Spleen (tissue), 11 donors: ENCODE measurements around the gene LINC00305. TPM values are rescaled to one million over a fixed set of nuclear protein-coding genes. Genes with fewer than 3 reads are reported as not detected.

Source experiments
- DNase-seq: peaks from one replicate; pipeline ENCODE4 v3.0.0-alpha.2; 2020
- H3K27ac ChIP-seq, 8 donors: fragments of 200-600 bp; sonication (generic) in 7 of 8; 1 replicate in 4 of 8; 2 replicates in 4 of 8; pipeline versions ENCODE4 v1.5.0 to v1.8.0; 2016 to 2021; ENCODE audit warnings: inconsistent platforms in 4 of 8, mild to moderate bottlenecking in 4 of 8, moderate library complexity in 1 of 8
- H3K27me3 ChIP-seq, 7 donors: fragments of 200-600 bp; sonication (generic) in 6 of 7; replicated peaks in 1 of 7; 1 replicate in 4 of 7; 2 replicates in 3 of 7; pipeline versions ENCODE4 v1.5.0 to v1.8.0; 2016 to 2021; ENCODE audit warnings: inconsistent platforms in 3 of 7, mild to moderate bottlenecking in 1 of 7
- H3K36me3 ChIP-seq, 6 donors: fragments of 200-600 bp; sonication (generic) in 5 of 6; 1 replicate in 4 of 6; 2 replicates in 2 of 6; pipeline versions ENCODE4 v1.5.0 to v1.8.0; 2016 to 2021; ENCODE audit warnings: inconsistent platforms in 2 of 6
- H3K4me1 ChIP-seq, 6 donors: fragments of 200-600 bp; sonication (generic) in 5 of 6; 1 replicate in 3 of 6; 2 replicates in 3 of 6; pipeline versions ENCODE4 v1.5.0 to v1.8.0; 2016 to 2021; ENCODE audit warnings: inconsistent platforms in 3 of 6
- H3K4me3 ChIP-seq, 8 donors: fragments of 200-600 bp; sonication (generic) in 7 of 8; 1 replicate in 4 of 8; 2 replicates in 4 of 8; pipeline versions ENCODE4 v1.5.0 to v1.8.0; 2016 to 2021; ENCODE audit warnings: inconsistent platforms in 4 of 8, mild to moderate bottlenecking in 4 of 8, moderate library complexity in 2 of 8
- H3K9me3 ChIP-seq, 8 donors: fragments of 200-600 bp; sonication (generic) in 7 of 8; 1 replicate in 4 of 8; 2 replicates in 4 of 8; pipeline versions ENCODE4 v1.5.0 to v1.8.0; 2016 to 2021; ENCODE audit warnings: inconsistent platforms in 4 of 8
- CTCF ChIP-seq, 11 experiments: fragments of 200-600 bp in 7 of 11; fragments of 450-650 bp in 4 of 11; sonication (generic) in 4 of 11; IDR thresholded peaks in 8 of 11; conservative IDR thresholded peaks in 3 of 11; 1 replicate in 7 of 11; 2 replicates in 4 of 11; pipeline versions ENCODE4 v1.4.0 to v1.8.0; 2016 to 2021; ENCODE audit warnings: antibody characterized with exemption in 11 of 11, inconsistent platforms in 4 of 11, mild to moderate bottlenecking in 1 of 11
- POLR2A ChIP-seq, 3 donors: fragments of 450-650 bp; IDR thresholded peaks; one replicate each; pipeline ENCODE4 v1.5.1; 2017; ENCODE audit warnings: antibody characterized with exemption in 3 of 3, mild to moderate bottlenecking in 1 of 3
- POLR2AphosphoS5 ChIP-seq, 3 donors: sonication (generic); formaldehyde crosslinking; IDR thresholded peaks; one replicate each; pipeline ENCODE4 v1.5.1; 2017; ENCODE audit warnings: antibody characterized with exemption in 3 of 3
- WGBS, 5 donors: extraction: QIAGEN DNeasy Blood & Tissue Kit in 3 of 5; methylation state at CpG; one replicate each; pipeline versions ENCODE4 v1.1.5 to v1.1.7; 2013 to 2018; 5-methylcytosine and 5-hydroxymethylcytosine counted together
- intact Hi-C: fragments of 100-400 bp; cut with DNase I; formaldehyde crosslinking; loops from one replicate; pipeline ENCODE4 v1.15.0; 2023; ENCODE audit warnings: low total_unique reads
- polyA plus RNA-seq, 3 donors: library from polyadenylated mRNA; stranded (reverse); fragments of 200-250 nt; gene quantifications; one replicate each; pipeline ENCODE4 v1.2.1, GENCODE V29; 2013
- total RNA-seq, 7 donors: library from RNA; depleted of rRNA in 3 of 7; stranded (reverse); fragments of >200 nt in 3 of 7; fragmentation: NEBNext Ultra II Directional in 4 of 7; extraction: Animal tissue kit (Norgen Biotek cat#: 25700) in 4 of 7; gene quantifications; one replicate each; pipeline versions ENCODE4 v1.1.0 to v1.2.1, GENCODE V29; 2016 to 2021
- donor health status: healthy with polysubstance abuse.
- donor health status: DM: no; HTN: no; CAD: no; lungs with moderate emphysema.
- donor health status: DM: no; HTN: no; CAD: no.
- donor health status: Bipolar disorder and iron deficiency.
- donor health status: healthy.
- donor health status: DM: no; HTN: no; CAD: no.
- donor health status: DM: yes; HTN: yes; CAD: no.

LINC00305 gene
- total and polyA plus RNA-seq, 10 donors, result not detected

- 85 to 95% (median 89%) methylated on average over 11 of the region's 11 CpGs for WGBS, 5 donors
- Histone ChIP-seq H3K36me3 (no peaks in the 10 kb centered on the region), H3K27me3 (peaks cover 0 to 8% (median 0%) of the 10 kb centered on the region in 7 donors), H3K4me1 (no peaks in the 10 kb centered on the region), H3K9me3 (no peaks in the 10 kb centered on the region), H3K4me3 (no peak overlapping the region), H3K27ac (no peak overlapping the region)
- intact Hi-C loops, result no loop called here
- DNase-seq, result no peak
- TF ChIP-seq POLR2A (IDR thresholded peaks at IDR 0.05) (no peak), CTCF (IDR thresholded peaks at IDR 0.05 in 8 of 11, conservative IDR thresholded peaks at IDR 0.05 in 3 of 11) (no peak), POLR2AphosphoS5 (IDR thresholded peaks at IDR 0.05) (no peak)
Measured at GRCh38 chr18:64149916-64150438, 1.1 kb upstream of the LINC00305 start.

- 81 to 95% (median 91%) methylated on average over 1 of the region's 1 CpG for WGBS, 5 donors
- intact Hi-C loops, result no loop called here
- no peaks in the 10 kb centered on the region for H3K27me3 ChIP-seq
- no peak for DNase-seq
- H3K4me1 ChIP-seq, result no peaks in the 10 kb centered on the region
- H3K36me3 ChIP-seq, result no peaks in the 10 kb centered on the region
- TF ChIP-seq POLR2A (IDR thresholded peaks at IDR 0.05) (no peak), CTCF (IDR thresholded peaks at IDR 0.05 in 8 of 11, conservative IDR thresholded peaks at IDR 0.05 in 3 of 11) (no peak), POLR2AphosphoS5 (IDR thresholded peaks at IDR 0.05) (no peak)
- H3K27ac ChIP-seq, result no peak overlapping the region
- H3K9me3 ChIP-seq, result no peaks in the 10 kb centered on the region
- H3K4me3 ChIP-seq, result no peak overlapping the region
Measured at GRCh38 chr18:64142904-64143303, 6.0 kb downstream of the LINC00305 start.

DNA sequence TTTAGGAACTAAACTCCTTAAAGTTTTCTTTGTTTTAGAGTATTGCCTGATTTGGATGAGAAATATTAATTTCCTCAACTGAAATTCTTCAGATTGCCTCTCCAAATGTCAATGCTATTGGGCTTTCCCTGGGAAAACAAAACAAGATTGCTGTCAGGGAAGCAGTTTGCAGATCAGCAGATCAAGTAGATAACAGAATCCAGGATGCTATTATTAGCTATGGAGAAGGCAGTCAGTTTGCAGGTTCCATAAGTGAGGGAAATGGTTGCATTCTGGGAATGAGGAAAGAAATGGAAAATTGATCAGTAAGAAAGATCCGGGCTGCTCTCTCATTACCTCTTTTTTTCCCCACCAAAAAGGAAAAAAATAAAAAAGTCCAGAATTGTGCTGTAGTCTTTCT is 11.0 kb downstream of the LINC00305 start:
- DNase-seq, result no peak
- TF ChIP-seq POLR2A (IDR thresholded peaks at IDR 0.05) (no peak), POLR2AphosphoS5 (IDR thresholded peaks at IDR 0.05) (no peak), CTCF (IDR thresholded peaks at IDR 0.05 in 8 of 11, conservative IDR thresholded peaks at IDR 0.05 in 3 of 11) (no peak)
- intact Hi-C loops, result no loop called here
- 71 to 88% (median 76%) methylated on average over 1 of the region's 1 CpG for WGBS, 5 donors
- no peaks in the 10 kb centered on the region for H3K36me3 ChIP-seq
- no peaks in the 10 kb centered on the region for H3K9me3 ChIP-seq
- H3K27ac ChIP-seq, result no peak overlapping the region
- H3K4me1 ChIP-seq, result no peaks in the 10 kb centered on the region
- H3K27me3 ChIP-seq, result no peaks in the 10 kb centered on the region
- H3K4me3 ChIP-seq, result no peak overlapping the region

- no peaks in the 10 kb centered on the region for H3K36me3 ChIP-seq
- DNase-seq, result no peak
- no peaks in the 10 kb centered on the region for H3K9me3 ChIP-seq
- TF ChIP-seq POLR2A (IDR thresholded peaks at IDR 0.05) (no peak), POLR2AphosphoS5 (IDR thresholded peaks at IDR 0.05) (no peak), CTCF (IDR thresholded peaks at IDR 0.05 in 8 of 11, conservative IDR thresholded peaks at IDR 0.05 in 3 of 11) (no peak)
- intact Hi-C loops, result no loop called here
- no peaks in the 10 kb centered on the region for H3K4me1 ChIP-seq
- H3K4me3 ChIP-seq, result no peak overlapping the region
- no peaks in the 10 kb centered on the region for H3K27me3 ChIP-seq
- no peak overlapping the region for H3K27ac ChIP-seq
- WGBS, 5 donors, result 77 to 92% (median 87%) methylated on average over 6 of the region's 6 CpGs
Measured at GRCh38 chr18:64134044-64134747, 14.7 kb downstream of the LINC00305 start.
